Measurements from ENCODE around the gene B3GALT5. TPM values are rescaled to one million over a fixed set of nuclear protein-coding genes. Genes with fewer than 3 reads are reported as not detected.

The B3GALT5 gene
- total RNA-seq, 2 donors from 2014 or later, result 2.5 to 6.1 TPM

- Mint-ChIP-seq H3K36me3 (ENCODE audit: low read depth) (no peaks in the 10 kb centered on the region), H3K27me3 (ENCODE audit: insufficient read depth) (peaks cover 1% of the 10 kb centered on the region), H3K4me1 (peaks cover 12% of the 10 kb centered on the region), H3K4me3 (no peak overlapping the region), H3K27ac (no peak overlapping the region), H3K9me3 (no peaks in the 10 kb centered on the region)
- no peak for TF ChIP-seq CTCF (conservative IDR thresholded peaks at IDR 0.05)
- Histone ChIP-seq H3K27me3 (ENCODE audit: control insufficient read depth, insufficient read depth, low read length, poor library complexity, severe bottlenecking) (no peaks in the 10 kb centered on the region), H3K36me3 (ENCODE audit: control insufficient read depth, insufficient read depth, low read length) (no peaks in the 10 kb centered on the region), H3K4me1 (ENCODE audit: control insufficient read depth, insufficient read depth, low read length) (peaks cover 6% of the 10 kb centered on the region), H3K9me3 (ENCODE audit: control insufficient read depth, low read length) (peaks cover 7% of the 10 kb centered on the region), H3K9ac (ENCODE audit: extremely low read depth, low read length, poor library complexity, severe bottlenecking) (no peak overlapping the region), H3K27ac (ENCODE audit: low read depth, low read length) (no peak overlapping the region), H3K4me3 (ENCODE audit: low read length) (no peak overlapping the region)
- no peak for DNase-seq
- WGBS, 2 experiments (ENCODE audit: insufficient coverage in 1 of 2, insufficient read length in 1 of 2), result 92% methylated on average over 8 of the region's 8 CpGs
Measured at GRCh38 chr21:39710866-39711265, 98.1 kb downstream of the B3GALT5 start.

DNA sequence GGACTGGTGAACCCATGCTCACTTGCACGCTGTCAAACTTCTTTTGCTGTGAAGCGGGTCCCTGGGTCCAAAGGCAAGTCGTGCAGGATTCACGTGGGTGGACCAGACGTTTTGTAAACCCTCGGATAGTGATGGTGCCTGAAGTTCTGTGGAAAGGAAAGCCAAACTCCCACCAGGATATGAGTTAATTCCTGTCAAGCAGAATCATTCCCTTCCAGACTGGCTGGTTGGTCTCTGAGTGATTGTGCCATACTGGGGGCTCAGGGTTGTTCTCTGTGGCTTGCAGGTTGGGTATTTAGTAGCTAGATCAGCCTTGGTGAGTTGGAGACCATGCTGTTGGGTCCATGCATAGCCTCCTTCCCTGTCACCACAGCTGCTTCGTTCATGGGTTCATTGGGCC lies 99.5 kb downstream of the B3GALT5 start:
- WGBS, 2 experiments (ENCODE audit: insufficient coverage in 1 of 2, insufficient read length in 1 of 2), result 88 to 91% methylated on average over 4 to 7 of the region's 7 CpGs
- TF ChIP-seq CTCF (conservative IDR thresholded peaks at IDR 0.05), result no peak
- no peaks in the 10 kb centered on the region for H3K9me3 Mint-ChIP-seq

GRCh38 chr21:39712976-39713375 lies 100.2 kb downstream of the B3GALT5 start:
- Mint-ChIP-seq H3K4me3 (no peak overlapping the region), H3K4me1 (peaks cover 3% of the 10 kb centered on the region), H3K27me3 (ENCODE audit: insufficient read depth) (peaks cover 1% of the 10 kb centered on the region), H3K9me3 (no peaks in the 10 kb centered on the region), H3K27ac (no peak overlapping the region), H3K36me3 (ENCODE audit: low read depth) (no peaks in the 10 kb centered on the region)
- Histone ChIP-seq H3K36me3 (ENCODE audit: control insufficient read depth, insufficient read depth, low read length) (no peaks in the 10 kb centered on the region), H3K4me1 (ENCODE audit: control insufficient read depth, insufficient read depth, low read length) (no peaks in the 10 kb centered on the region), H3K9ac (ENCODE audit: extremely low read depth, low read length, poor library complexity, severe bottlenecking) (no peak overlapping the region), H3K27ac (ENCODE audit: low read depth, low read length) (no peak overlapping the region), H3K27me3 (ENCODE audit: control insufficient read depth, insufficient read depth, low read length, poor library complexity, severe bottlenecking) (no peaks in the 10 kb centered on the region), H3K9me3 (ENCODE audit: control insufficient read depth, low read length) (no peaks in the 10 kb centered on the region), H3K4me3 (ENCODE audit: low read length) (no peak overlapping the region)
- peak; percentile 73 for TF ChIP-seq CTCF (conservative IDR thresholded peaks at IDR 0.05)
- WGBS, 2 experiments (ENCODE audit: insufficient coverage in 1 of 2, insufficient read length in 1 of 2), result 66 to 83% methylated on average over 1 to 3 of the region's 3 CpGs
- DNase-seq, result peak; percentile 74

More for the DNA sequence above, 99.5 kb downstream of the B3GALT5 start:
- Mint-ChIP-seq H3K36me3 (ENCODE audit: low read depth) (no peaks in the 10 kb centered on the region), H3K4me1 (peaks cover 9% of the 10 kb centered on the region), H3K27me3 (ENCODE audit: insufficient read depth) (peaks cover 1% of the 10 kb centered on the region), H3K4me3 (no peak overlapping the region), H3K27ac (no peak overlapping the region)
- H3K36me3 ChIP-seq (ENCODE audit: control insufficient read depth, insufficient read depth, low read length), result no peaks in the 10 kb centered on the region
- no peak overlapping the region for H3K4me3 ChIP-seq (ENCODE audit: low read length)
- H3K27me3 ChIP-seq (ENCODE audit: control insufficient read depth, insufficient read depth, low read length, poor library complexity, severe bottlenecking), result no peaks in the 10 kb centered on the region
- no peak overlapping the region for H3K27ac ChIP-seq (ENCODE audit: low read depth, low read length)
- DNase-seq, result no peak
- peaks cover 3% of the 10 kb centered on the region for H3K4me1 ChIP-seq (ENCODE audit: control insufficient read depth, insufficient read depth, low read length)
- no peak overlapping the region for H3K9ac ChIP-seq (ENCODE audit: extremely low read depth, low read length, poor library complexity, severe bottlenecking)
- H3K9me3 ChIP-seq (ENCODE audit: control insufficient read depth, low read length), result no peaks in the 10 kb centered on the region

All from endodermal cell (in vitro differentiated cells).